Right lobe of liver (tissue), 4 donors: ENCODE results near the gene LRCH1.

ENCODE experiments used
- POLR2A ChIP-seq: fragments of 450-650 bp; IDR thresholded peaks from one replicate; pipeline ENCODE4 v1.6.1; 2017; ENCODE audit warnings: antibody characterized with exemption, mild to moderate bottlenecking
- TF ChIP-seq, protein P1 (sequence below), 4 donors: fragments of 200-600 bp in 3 of 4; fragments of 450-650 bp in 1 of 4; IDR thresholded peaks; one replicate each; pipeline versions ENCODE4 v1.5.1 to v1.8.0; 2016 to 2022; ENCODE audit warnings: antibody characterized with exemption in 4 of 4, mild to moderate bottlenecking in 2 of 4
- donor health status: DM: no; HTN: no; CAD: no.
- donor health status: DM: no; HTN: no; CAD: no.
- donor health status: DM: no; HTN: yes; CAD: no.

DNA sequence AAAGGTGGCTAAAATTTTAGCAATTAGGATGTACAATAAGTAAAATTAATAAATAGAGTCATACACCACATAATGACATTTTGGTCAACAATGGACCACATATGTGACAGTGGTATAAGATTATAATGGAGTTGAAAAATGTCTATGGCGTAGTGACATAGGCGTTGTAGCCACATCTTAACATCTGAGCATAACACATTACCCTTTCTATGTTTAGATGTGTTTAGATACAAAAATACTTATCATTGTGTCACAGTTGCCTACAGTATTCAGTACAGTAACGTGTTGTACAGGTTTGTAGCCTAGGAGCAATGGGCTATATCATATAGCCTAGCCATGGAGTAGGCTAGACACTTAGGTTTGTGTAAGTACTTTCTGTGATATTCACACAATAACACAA, 111.2 kb downstream of the LRCH1 start:
- TF ChIP-seq, protein P1, sequence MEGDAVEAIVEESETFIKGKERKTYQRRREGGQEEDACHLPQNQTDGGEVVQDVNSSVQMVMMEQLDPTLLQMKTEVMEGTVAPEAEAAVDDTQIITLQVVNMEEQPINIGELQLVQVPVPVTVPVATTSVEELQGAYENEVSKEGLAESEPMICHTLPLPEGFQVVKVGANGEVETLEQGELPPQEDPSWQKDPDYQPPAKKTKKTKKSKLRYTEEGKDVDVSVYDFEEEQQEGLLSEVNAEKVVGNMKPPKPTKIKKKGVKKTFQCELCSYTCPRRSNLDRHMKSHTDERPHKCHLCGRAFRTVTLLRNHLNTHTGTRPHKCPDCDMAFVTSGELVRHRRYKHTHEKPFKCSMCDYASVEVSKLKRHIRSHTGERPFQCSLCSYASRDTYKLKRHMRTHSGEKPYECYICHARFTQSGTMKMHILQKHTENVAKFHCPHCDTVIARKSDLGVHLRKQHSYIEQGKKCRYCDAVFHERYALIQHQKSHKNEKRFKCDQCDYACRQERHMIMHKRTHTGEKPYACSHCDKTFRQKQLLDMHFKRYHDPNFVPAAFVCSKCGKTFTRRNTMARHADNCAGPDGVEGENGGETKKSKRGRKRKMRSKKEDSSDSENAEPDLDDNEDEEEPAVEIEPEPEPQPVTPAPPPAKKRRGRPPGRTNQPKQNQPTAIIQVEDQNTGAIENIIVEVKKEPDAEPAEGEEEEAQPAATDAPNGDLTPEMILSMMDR (IDR thresholded peaks at IDR 0.05), result no peak
- no peak for TF ChIP-seq POLR2A
